Peyer's patch (tissue), 4 donors: ENCODE data around the gene KCNK5.

Experiments
- CTCF ChIP-seq, 6 experiments: fragments of 450-650 bp in 4 of 6; fragments of 200-600 bp in 2 of 6; sonication (generic) in 1 of 6; IDR thresholded peaks; one replicate each; pipeline ENCODE4 v1.5.1; 2017 to 2019; ENCODE audit warnings: antibody characterized with exemption in 6 of 6, mild to moderate bottlenecking in 3 of 6, moderate library complexity in 1 of 6
- POLR2A ChIP-seq, 2 donors: fragments of 450-650 bp; IDR thresholded peaks; one replicate each; pipeline ENCODE4 v1.5.1; 2017; ENCODE audit warnings: antibody characterized with exemption in 2 of 2, mild to moderate bottlenecking in 2 of 2, moderate library complexity in 2 of 2

GRCh38 chr6:39260953-39261352, 31.7 kb upstream of the KCNK5 start:
- no peak for TF ChIP-seq CTCF (IDR thresholded peaks at IDR 0.05)
- TF ChIP-seq POLR2A (IDR thresholded peaks at IDR 0.05): no peak
